HFFc6 (cell line): ENCODE measurements around the gene MPZL1. TPM values are rescaled to one million over a fixed set of nuclear protein-coding genes. Genes with fewer than 3 reads are reported as not detected.
"Not testable (repeated sequence)": the region's sequence is repeated elsewhere in the genome, so short reads cannot be mapped to it uniquely, and the experiment has no call there.

Experiments
- DNase-seq: peaks from one replicate; pipeline ENCODE4 v3.0.0-alpha.2; 2018
- H3K27ac Mint-ChIP-seq: 2 replicates; pipeline ENCODE4 v1.8.0; 2020; ENCODE audit warnings: mild to moderate bottlenecking, mixed read lengths
- H3K27me3 Mint-ChIP-seq: 2 replicates; pipeline ENCODE4 v1.8.0; 2021; ENCODE audit warnings: mild to moderate bottlenecking, moderate library complexity, mixed read lengths; ENCODE audit not compliant: insufficient read depth
- H3K36me3 Mint-ChIP-seq: 2 replicates; pipeline ENCODE4 v1.8.0; 2021; ENCODE audit warnings: low read depth, mixed read lengths
- H3K4me1 Mint-ChIP-seq: 2 replicates; pipeline ENCODE4 v1.8.0; 2020; ENCODE audit warnings: low read depth, mixed read lengths
- H3K4me3 Mint-ChIP-seq: 2 replicates; pipeline ENCODE4 v1.8.0; 2020; ENCODE audit warnings: mild to moderate bottlenecking, moderate library complexity, mixed read lengths
- H3K9me3 Mint-ChIP-seq: 2 replicates; pipeline ENCODE4 v1.8.0; 2020; ENCODE audit warnings: mild to moderate bottlenecking, mixed read lengths
- total RNA-seq, 6 experiments: library from RNA; stranded (reverse); fragmentation: NEBNext Ultra II Directional; extraction: Animal tissue kit (Norgen Biotek cat#: 25700); gene quantifications; 2 replicates in 1 of 6; 3 replicates in 5 of 6; pipeline ENCODE4 v1.2.3, GENCODE V29; 2021
- TF ChIP-seq, protein P1 (sequence below): fragments of 200-600 bp; sonication (generic); IDR thresholded peaks from 2 replicates; pipeline ENCODE4 v1.5.0; 2021; ENCODE audit warnings: antibody characterized with exemption, mild to moderate bottlenecking

MPZL1 gene
- total RNA-seq, 6 experiments from 2014 or later: 147 to 188 (median 183) TPM

GRCh38 chr1:167826127-167826526 is 104.3 kb downstream of the MPZL1 start:
- Mint-ChIP-seq H3K9me3 (no peaks in the 10 kb centered on the region), H3K27me3 (no peaks in the 10 kb centered on the region), H3K4me3 (no peak overlapping the region), H3K4me1 (peaks cover 31% of the 10 kb centered on the region), H3K36me3 (peaks cover 5% of the 10 kb centered on the region; the same call in 1 of the 2 replicates), H3K27ac (no peak overlapping the region)
- DNase-seq: no peak
- TF ChIP-seq, protein P1, sequence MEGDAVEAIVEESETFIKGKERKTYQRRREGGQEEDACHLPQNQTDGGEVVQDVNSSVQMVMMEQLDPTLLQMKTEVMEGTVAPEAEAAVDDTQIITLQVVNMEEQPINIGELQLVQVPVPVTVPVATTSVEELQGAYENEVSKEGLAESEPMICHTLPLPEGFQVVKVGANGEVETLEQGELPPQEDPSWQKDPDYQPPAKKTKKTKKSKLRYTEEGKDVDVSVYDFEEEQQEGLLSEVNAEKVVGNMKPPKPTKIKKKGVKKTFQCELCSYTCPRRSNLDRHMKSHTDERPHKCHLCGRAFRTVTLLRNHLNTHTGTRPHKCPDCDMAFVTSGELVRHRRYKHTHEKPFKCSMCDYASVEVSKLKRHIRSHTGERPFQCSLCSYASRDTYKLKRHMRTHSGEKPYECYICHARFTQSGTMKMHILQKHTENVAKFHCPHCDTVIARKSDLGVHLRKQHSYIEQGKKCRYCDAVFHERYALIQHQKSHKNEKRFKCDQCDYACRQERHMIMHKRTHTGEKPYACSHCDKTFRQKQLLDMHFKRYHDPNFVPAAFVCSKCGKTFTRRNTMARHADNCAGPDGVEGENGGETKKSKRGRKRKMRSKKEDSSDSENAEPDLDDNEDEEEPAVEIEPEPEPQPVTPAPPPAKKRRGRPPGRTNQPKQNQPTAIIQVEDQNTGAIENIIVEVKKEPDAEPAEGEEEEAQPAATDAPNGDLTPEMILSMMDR: no peak

DNA sequence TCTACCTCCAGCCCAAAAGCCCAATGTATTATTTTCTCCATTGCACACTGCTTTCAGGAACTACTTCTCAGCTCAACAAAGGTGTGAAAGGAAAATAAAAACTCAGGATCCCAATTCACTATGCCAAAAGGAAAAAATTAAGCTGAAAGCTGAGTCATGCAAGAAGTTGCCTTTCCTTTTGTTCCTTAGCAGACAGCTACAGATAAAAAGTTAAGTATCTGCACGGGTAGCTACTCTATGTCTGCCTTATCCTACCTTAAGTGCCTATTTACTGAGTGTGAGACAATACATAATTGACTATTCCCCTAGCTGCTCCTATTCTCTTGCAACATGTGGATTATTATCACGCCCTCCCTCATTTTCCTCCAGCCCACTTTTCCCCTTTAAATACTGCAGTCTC is 108.1 kb downstream of the MPZL1 start:
- Mint-ChIP-seq H3K9me3 (no peaks in the 10 kb centered on the region), H3K27me3 (no peaks in the 10 kb centered on the region), H3K36me3 (no peaks in the 10 kb centered on the region), H3K27ac (no peak overlapping the region), H3K4me3 (no peak overlapping the region), H3K4me1 (peaks cover 14% of the 10 kb centered on the region)
- DNase-seq: no peak
- TF ChIP-seq, protein P1: no peak

- not testable (repeated sequence) for H3K36me3 Mint-ChIP-seq, H3K27ac Mint-ChIP-seq, DNase-seq, H3K9me3 Mint-ChIP-seq, H3K4me3 Mint-ChIP-seq, H3K27me3 Mint-ChIP-seq
- H3K4me1 Mint-ChIP-seq: peaks cover 14% of the 10 kb centered on the region
These were observed 108.9 kb downstream of the MPZL1 start for GRCh38 chr1:167830668-167831067.

DNA sequence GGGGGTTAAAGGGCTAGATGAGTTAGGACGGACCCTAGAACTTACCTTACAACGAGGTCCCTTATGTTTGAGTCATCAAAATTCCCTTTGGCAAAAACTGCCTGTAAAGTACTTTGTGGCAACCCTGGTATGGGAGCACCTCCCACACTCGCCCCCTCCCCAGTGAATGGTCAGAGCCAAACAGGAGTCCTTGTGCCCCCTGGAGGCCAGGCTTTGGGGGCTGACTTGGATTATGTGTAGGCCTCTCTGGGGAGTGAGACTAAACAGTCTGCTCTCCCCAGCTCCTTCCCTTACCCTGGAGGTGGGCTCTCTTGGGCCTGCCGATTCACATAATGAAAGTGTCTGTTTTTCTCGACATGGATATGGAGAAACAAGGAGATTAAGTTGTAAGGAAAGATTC is 110.9 kb downstream of the MPZL1 start:
- no peaks in the 10 kb centered on the region for H3K36me3 Mint-ChIP-seq
- no peaks in the 10 kb centered on the region for H3K27me3 Mint-ChIP-seq
- no peak for DNase-seq
- TF ChIP-seq, protein P1: no peak
- no peak overlapping the region for H3K4me3 Mint-ChIP-seq
- H3K4me1 Mint-ChIP-seq: peaks cover 14% of the 10 kb centered on the region
- H3K27ac Mint-ChIP-seq: no peak overlapping the region
- no peaks in the 10 kb centered on the region for H3K9me3 Mint-ChIP-seq

DNA sequence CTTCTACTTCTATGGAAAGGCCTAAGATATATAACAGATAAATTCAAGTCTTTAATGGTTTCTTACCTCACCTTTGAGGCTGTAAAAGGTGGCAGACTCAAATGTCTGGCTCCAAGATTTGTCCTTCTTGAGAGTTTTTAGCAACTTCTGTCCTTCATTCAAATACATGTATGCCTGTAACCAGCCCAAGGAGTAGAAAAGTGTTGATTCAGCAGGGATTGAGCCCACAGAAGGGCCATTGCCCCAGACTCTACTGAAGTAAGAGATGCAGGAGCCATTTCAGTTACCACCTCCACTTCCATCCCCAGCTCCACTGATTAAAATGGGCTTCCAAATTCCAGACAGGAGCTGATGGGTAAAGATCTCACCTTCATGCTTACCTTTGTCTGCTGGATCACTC is 112.1 kb downstream of the MPZL1 start:
- DNase-seq: no peak
- Mint-ChIP-seq H3K36me3 (no peaks in the 10 kb centered on the region), H3K9me3 (no peaks in the 10 kb centered on the region), H3K27ac (no peak overlapping the region), H3K4me3 (no peak overlapping the region), H3K4me1 (peaks cover 14% of the 10 kb centered on the region), H3K27me3 (peaks cover 4% of the 10 kb centered on the region)
- TF ChIP-seq, protein P1: no peak

- no peaks in the 10 kb centered on the region for H3K36me3 Mint-ChIP-seq
- no peak for DNase-seq
- H3K27me3 Mint-ChIP-seq: peaks cover 4% of the 10 kb centered on the region
- no peak overlapping the region for H3K4me3 Mint-ChIP-seq
- H3K27ac Mint-ChIP-seq: no peak overlapping the region
- TF ChIP-seq, protein P1: no peak
- peaks cover 6% of the 10 kb centered on the region; the same call in 1 of the 2 replicates for H3K4me1 Mint-ChIP-seq
- no peaks in the 10 kb centered on the region for H3K9me3 Mint-ChIP-seq
These were observed 114.4 kb downstream of the MPZL1 start for GRCh38 chr1:167836197-167836596.
